HCT116 (cell line): ENCODE results near the gene SEMA7A.

Source experiments
- CTCF ChIP-seq, 3 experiments: fragments of 200-600 bp in 1 of 3; sonication (generic) in 1 of 3; IDR thresholded peaks in 2 of 3; conservative IDR thresholded peaks in 1 of 3; 2 replicates each; pipeline ENCODE4 v1.5.1; 2012 to 2017; ENCODE audit warnings: low read depth in 2 of 3, low read length in 2 of 3, antibody characterized with exemption in 1 of 3, borderline replicate concordance in 1 of 3, control low read depth in 1 of 3, mild to moderate bottlenecking in 1 of 3, mixed read lengths in 1 of 3, mixed run types in 1 of 3, moderate library complexity in 1 of 3; ENCODE audit not compliant: insufficient read depth in 1 of 3
- POLR2A ChIP-seq: IDR thresholded peaks from 2 replicates; pipeline ENCODE4 v1.7.0; 2011; ENCODE audit warnings: borderline replicate concordance; ENCODE audit not compliant: insufficient read depth, insufficient read length; ENCODE audit errors: extremely low read depth
- POLR2AphosphoS5 ChIP-seq: IDR thresholded peaks from 2 replicates; pipeline ENCODE4 v1.6.1; 2011; ENCODE audit warnings: mild to moderate bottlenecking, low read depth, low read length, moderate library complexity
- TCF7L2 ChIP-seq: IDR thresholded peaks from 2 replicates; pipeline ENCODE4 v1.7.0; 2011; ENCODE audit warnings: borderline replicate concordance, inconsistent platforms; ENCODE audit not compliant: insufficient read depth, insufficient read length; ENCODE audit errors: extremely low read depth

DNA sequence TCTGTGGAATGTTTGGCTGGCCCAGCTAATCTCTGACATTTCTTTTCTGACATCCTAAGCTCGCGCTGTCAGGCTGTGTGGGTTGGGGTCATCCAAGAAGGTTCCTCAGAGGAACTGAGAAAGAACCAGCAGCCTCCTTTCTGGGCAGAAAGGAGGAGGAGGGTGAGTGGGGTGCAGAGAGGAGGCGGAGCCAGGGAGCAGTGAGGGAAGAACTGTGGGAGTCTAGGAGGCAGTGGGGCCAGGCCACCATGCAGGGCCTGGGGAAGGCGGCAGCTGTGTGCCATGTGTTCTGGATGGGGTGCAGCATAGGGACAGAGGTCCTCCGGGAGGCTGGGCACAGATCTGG, 5.3 kb downstream of the SEMA7A start:
- no peak for TF ChIP-seq CTCF (IDR thresholded peaks at IDR 0.05 in 2 of 3, conservative IDR thresholded peaks at IDR 0.05 in 1 of 3; ENCODE audit: borderline replicate concordance in 1 of 3, insufficient read depth in 1 of 3, low read depth in 2 of 3, low read length in 2 of 3)
- TF ChIP-seq TCF7L2, result no peak
- no peak for TF ChIP-seq POLR2A
- TF ChIP-seq POLR2AphosphoS5, result no peak
